ENCODE data around the gene TPST1. TPM values are rescaled to one million over a fixed set of nuclear protein-coding genes. Genes with fewer than 3 reads are reported as not detected.

TPST1 gene
- total RNA-seq, 1 experiment from 2014 or later: 14.9 TPM

DNA sequence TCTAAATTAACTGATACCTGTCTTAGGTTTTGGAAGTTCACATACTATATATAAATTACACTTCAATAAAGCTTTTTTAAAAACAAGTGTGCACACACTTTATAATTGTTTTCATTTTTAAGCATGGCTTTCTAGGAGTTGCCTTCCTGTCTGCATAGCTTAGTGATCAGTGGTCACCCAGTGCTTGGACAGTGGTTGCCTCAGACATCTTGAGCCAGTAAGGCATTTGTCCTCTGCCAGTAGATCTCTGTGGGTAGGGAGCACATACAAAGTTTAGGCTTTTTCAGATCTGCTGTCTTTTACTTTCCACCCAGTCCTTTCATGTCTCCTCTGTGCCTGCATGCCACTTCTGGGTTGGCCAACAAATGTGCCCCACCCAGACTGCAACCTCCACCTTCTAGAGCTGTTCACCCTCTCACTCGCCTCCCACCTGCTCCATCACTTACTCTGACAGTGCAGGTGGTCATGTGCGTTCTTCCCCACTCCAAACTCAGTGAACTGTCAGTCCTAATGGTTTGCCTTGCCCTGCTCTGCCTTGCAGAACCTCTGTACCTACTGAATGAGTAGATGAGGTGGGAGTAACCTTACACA lies 31.7 kb downstream of the TPST1 start:
- no peaks in the 10 kb centered on the region for H4K20me1 ChIP-seq (ENCODE audit: insufficient read depth)
- no peaks in the 10 kb centered on the region for H3K9me3 ChIP-seq (ENCODE audit: insufficient read depth, low read depth)
- H3F3A ChIP-seq (ENCODE audit: insufficient read depth, low read depth): no peaks in the 10 kb centered on the region
- CTCF ChIA-PET: no interaction called here
- no peak for DNase-seq
- H3K36me3 ChIP-seq (ENCODE audit: low read depth): no peaks in the 10 kb centered on the region
- intact Hi-C loops (cut with micrococcal nuclease; ENCODE audit: unreplicated experiment): no loop called here
- H3K27me3 ChIP-seq (ENCODE audit: insufficient read depth, low read depth): no peaks in the 10 kb centered on the region
- H2AFZ ChIP-seq: no peak overlapping the region
- no TSS peak for BruUV-seq (replicated peaks)
- TF ChIP-seq, protein P1, sequence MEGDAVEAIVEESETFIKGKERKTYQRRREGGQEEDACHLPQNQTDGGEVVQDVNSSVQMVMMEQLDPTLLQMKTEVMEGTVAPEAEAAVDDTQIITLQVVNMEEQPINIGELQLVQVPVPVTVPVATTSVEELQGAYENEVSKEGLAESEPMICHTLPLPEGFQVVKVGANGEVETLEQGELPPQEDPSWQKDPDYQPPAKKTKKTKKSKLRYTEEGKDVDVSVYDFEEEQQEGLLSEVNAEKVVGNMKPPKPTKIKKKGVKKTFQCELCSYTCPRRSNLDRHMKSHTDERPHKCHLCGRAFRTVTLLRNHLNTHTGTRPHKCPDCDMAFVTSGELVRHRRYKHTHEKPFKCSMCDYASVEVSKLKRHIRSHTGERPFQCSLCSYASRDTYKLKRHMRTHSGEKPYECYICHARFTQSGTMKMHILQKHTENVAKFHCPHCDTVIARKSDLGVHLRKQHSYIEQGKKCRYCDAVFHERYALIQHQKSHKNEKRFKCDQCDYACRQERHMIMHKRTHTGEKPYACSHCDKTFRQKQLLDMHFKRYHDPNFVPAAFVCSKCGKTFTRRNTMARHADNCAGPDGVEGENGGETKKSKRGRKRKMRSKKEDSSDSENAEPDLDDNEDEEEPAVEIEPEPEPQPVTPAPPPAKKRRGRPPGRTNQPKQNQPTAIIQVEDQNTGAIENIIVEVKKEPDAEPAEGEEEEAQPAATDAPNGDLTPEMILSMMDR (conservative IDR thresholded peaks at IDR 0.05): no peak
- TF ChIP-seq EZH2 (IDR thresholded peaks at IDR 0.05; ENCODE audit: low read depth): no peak
- H3K27ac ChIP-seq: no peak overlapping the region
- no peaks in the 10 kb centered on the region for H3K9me2 ChIP-seq (ENCODE audit: insufficient read depth)
- POLR2A ChIA-PET (ENCODE audit: unreplicated experiment): interaction anchor here (0.6 kb wide), 1 partner anchor 69 kb away, joined by 3 read pairs; no protein-coding TSS in a partner anchor
- H3K4me1 ChIP-seq (replicated peaks; ENCODE audit: insufficient read depth): no peaks in the 10 kb centered on the region
- H3K4me2 ChIP-seq: no peak overlapping the region
- no peak overlapping the region for H3K4me3 ChIP-seq
- H3K79me2 ChIP-seq (ENCODE audit: low read depth): no peaks in the 10 kb centered on the region

DNA sequence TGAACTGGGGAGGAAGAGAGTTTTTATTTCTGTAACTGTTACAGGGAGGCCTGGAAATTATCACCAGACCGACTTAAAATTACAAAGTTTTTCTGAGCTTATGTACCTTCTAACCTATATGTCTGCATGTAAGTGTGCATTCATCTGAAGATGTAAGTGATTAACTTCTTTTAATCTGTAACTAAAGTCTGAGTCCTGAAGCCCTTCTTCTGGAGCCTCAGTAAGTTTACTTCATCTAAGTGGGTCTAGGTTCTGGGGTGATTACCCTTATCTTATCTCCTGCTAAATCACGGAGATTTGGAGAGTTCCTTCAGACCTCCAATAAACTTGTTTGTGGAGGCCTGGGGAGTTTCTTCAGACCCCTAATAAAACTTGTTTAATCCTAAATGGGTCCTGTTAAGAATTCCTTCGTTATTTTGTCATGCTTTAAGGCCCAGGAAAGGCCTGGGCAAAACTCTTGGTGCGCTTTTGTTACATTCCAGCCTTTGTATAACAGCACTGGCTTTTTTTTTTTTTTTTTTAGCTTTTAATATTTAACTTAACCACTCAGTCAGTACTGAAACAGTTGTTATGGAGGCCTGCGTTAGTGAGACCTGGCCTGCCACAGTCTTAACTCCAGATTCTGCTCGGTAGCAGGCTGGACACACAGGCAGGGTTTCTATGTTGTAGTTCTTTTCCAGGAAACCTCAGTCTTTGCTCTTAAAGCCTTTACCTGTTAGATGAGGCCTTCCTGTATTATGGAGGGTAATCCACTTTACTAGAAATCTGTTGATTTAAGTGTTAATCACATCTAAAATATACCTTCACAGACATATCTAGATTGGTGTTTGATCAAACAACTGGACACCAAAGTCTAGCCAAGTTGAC lies 33.0 kb downstream of the TPST1 start:
- Histone ChIP-seq H3K79me2 (ENCODE audit: low read depth) (no peaks in the 10 kb centered on the region), H3K4me1 (replicated peaks; ENCODE audit: insufficient read depth) (no peaks in the 10 kb centered on the region), H4K20me1 (ENCODE audit: insufficient read depth) (no peaks in the 10 kb centered on the region), H2AFZ (no peak overlapping the region), H3K9me2 (ENCODE audit: insufficient read depth) (no peaks in the 10 kb centered on the region), H3K9me3 (ENCODE audit: insufficient read depth, low read depth) (no peaks in the 10 kb centered on the region), H3K36me3 (ENCODE audit: low read depth) (no peaks in the 10 kb centered on the region), H3K27me3 (ENCODE audit: insufficient read depth, low read depth) (no peaks in the 10 kb centered on the region), H3F3A (ENCODE audit: insufficient read depth, low read depth) (no peaks in the 10 kb centered on the region), H3K4me2 (no peak overlapping the region), H3K27ac (no peak overlapping the region), H3K4me3 (no peak overlapping the region)
- TF ChIP-seq, protein P1 (conservative IDR thresholded peaks at IDR 0.05): no peak
- TF ChIP-seq EZH2 (IDR thresholded peaks at IDR 0.05; ENCODE audit: low read depth): no peak
- POLR2A ChIA-PET (ENCODE audit: unreplicated experiment): no interaction called here
- BruUV-seq (replicated peaks): no TSS peak
- DNase-seq: no peak
- CTCF ChIA-PET: no interaction called here
- intact Hi-C loops (cut with micrococcal nuclease; ENCODE audit: unreplicated experiment): no loop called here

DNA sequence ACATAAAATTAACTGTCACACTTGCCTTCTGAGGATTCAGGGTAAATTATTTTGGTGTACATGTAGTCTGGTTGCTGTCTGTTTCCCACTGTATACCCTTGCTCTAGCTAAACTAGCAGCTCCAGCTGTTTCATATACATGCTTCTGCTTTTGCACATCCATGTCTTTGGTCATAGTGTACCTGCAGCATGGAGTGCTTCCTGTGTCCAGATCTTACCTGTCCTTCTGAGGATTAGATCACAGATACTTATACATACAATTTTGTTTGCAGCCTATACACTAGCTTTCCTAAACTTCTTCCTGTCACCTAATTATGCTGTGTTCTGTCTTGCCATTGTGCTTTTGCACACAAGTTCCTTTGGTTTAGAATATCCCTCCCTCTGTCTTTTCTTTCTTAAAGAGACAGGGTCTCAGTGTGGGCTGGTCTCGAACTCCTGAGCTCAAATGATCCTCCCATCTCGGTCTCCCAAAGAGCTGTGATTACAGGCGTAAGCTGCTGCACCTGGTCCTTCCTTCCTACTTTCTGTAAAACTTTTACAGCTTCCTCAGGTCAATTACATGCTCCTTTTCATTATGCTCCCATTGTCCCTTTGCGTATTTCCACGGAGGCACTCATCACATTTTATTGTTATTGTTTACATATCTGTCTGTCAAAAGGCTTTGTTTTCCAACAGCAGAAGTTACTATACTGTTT lies 33.8 kb downstream of the TPST1 start:
- ChIA-PET CTCF (no interaction called here), POLR2A (ENCODE audit: unreplicated experiment) (no interaction called here)
- H3K79me2 ChIP-seq (ENCODE audit: low read depth): no peaks in the 10 kb centered on the region

More for the DNA sequence above, 33.8 kb downstream of the TPST1 start:
- Histone ChIP-seq H2AFZ (no peak overlapping the region), H3K4me3 (no peak overlapping the region), H3K9me3 (ENCODE audit: insufficient read depth, low read depth) (no peaks in the 10 kb centered on the region), H3K36me3 (ENCODE audit: low read depth) (no peaks in the 10 kb centered on the region), H3K27me3 (ENCODE audit: insufficient read depth, low read depth) (no peaks in the 10 kb centered on the region), H3K9me2 (ENCODE audit: insufficient read depth) (no peaks in the 10 kb centered on the region), H3K4me1 (replicated peaks; ENCODE audit: insufficient read depth) (no peaks in the 10 kb centered on the region), H4K20me1 (ENCODE audit: insufficient read depth) (no peaks in the 10 kb centered on the region), H3F3A (ENCODE audit: insufficient read depth, low read depth) (no peaks in the 10 kb centered on the region), H3K4me2 (no peak overlapping the region), H3K27ac (no peak overlapping the region)
- intact Hi-C loops (cut with micrococcal nuclease; ENCODE audit: unreplicated experiment): no loop called here
- no TSS peak for BruUV-seq (replicated peaks)
- DNase-seq: no peak
- TF ChIP-seq, protein P1 (conservative IDR thresholded peaks at IDR 0.05): no peak
- no peak for TF ChIP-seq EZH2 (IDR thresholded peaks at IDR 0.05; ENCODE audit: low read depth)

Measured in PC-9 (cell line).